ENCODE data around the gene SIL1.
"Not testable (repeated sequence)": the region's sequence is repeated elsewhere in the genome, so short reads cannot be mapped to it uniquely, and the experiment has no call there.

Gene SIL1

GRCh38 chr5:139196296-139196956, 1.7 kb downstream of the SIL1 start:
- DNase-seq = no peak

DNA sequence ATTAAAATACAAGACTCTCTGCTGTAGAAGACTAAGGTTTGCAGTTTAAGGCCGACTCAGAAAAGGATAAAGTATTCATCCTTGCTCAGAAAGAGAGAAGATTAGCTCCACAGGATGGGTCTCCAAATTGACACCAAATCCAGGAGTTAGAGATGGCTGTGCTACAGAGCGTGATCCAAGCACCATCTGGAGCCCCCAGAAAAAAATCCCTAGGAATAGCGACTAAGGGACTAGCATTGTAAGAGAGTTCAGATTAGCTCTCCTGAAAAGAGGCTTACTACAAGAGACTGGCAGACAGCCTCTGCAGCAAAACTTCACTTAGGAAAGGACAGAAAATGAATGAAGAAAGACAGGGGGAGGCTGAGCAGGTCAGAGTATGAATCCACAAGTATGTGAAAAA, 3.7 kb downstream of the SIL1 start:
- DNase-seq = no peak

DNA sequence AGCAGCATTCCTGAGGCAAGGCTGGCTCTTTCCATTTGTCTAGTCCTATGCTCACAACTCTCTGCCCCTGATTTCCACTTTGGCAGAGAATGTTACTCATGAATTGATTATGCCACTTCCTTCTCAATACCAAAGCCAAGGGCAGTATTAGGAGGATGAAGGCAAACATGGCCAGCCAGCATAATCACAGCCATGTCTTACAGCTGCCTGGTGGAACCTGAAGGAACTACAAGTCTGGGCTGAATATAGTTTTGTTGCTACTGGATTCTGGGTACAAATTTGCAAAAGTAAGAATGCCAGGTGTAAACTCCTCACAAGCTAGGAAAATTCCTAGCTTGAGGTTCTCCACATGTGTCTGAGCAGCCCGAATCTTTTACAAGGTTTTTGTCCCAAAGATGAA, 4.2 kb downstream of the SIL1 start:
- DNase-seq = peak; percentile 10

GRCh38 chr5:139192906-139193305, 5.3 kb downstream of the SIL1 start:
- not testable (repeated sequence) for DNase-seq

DNA sequence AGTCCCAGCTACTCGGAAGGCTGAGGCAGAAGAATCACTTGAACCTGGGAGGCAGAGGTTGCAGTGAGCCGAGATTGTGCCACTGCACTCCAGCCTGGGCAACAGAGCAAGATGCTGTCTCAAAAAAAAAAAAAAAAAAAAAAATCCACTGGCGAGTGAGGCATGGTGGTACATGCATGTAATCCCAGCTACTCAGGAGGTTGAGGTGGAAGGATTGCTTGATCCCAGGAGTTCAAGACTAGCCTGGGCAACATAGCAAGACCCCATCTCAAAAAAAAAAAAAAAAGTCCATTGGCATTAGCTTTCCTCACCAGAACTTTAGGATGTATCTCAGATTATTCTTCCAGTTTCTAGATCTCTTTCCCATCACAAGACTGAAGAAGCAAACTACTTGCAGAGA, 6.2 kb downstream of the SIL1 start:
- not testable (repeated sequence) for DNase-seq

DNA sequence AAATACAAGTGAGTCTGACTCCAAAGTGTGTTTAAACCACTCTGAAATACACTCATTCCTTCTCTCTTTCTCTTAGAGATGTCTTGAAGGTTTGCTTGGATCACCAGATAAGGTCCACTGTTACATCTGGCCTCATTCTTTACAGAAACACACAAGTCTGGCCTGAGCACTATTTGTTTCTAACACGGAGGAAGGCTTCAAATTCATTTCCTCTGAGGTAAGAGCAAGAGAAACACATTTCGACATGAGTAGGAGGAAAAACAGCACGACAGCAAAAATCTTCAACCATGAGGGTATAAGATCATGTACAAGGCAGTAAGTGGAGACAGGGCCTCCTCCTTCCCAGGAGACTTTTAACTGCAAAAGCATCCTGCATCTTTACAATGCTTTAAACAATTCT, 8.0 kb downstream of the SIL1 start:
- DNase-seq = no peak

DNA sequence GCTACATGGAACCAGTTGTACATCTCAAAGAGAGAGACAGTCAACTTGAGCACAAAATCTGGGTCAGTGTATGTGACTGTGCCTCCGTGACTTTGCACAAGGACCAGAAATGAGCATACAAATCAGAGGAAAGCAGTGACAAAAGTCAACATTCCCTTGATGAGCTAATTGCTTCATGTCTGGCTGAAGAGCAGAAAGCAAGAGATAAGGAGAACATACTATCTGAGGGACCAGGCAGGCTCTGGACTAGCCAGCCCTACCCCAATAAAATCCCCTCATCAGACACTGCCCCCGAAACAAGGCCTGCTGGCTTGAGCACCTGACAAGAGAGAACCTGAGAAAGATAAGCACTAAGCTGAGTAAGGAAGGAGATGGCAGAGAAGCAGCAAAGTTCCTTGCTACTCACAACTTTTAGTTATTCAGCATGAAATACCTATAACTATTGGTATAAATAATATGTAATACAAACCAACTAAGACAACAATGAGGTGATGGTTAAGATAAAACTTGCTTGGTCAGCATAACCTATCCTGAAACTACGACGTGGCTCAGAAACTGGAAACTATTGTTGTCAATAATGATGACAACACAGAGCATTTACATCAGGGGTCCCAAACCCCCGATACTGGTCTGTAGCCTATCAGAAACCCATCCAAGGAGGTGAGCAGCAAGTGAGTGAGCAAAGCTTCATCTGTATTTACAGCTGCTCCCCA, 9.5 kb downstream of the SIL1 start:
- DNase-seq = no peak

DNA sequence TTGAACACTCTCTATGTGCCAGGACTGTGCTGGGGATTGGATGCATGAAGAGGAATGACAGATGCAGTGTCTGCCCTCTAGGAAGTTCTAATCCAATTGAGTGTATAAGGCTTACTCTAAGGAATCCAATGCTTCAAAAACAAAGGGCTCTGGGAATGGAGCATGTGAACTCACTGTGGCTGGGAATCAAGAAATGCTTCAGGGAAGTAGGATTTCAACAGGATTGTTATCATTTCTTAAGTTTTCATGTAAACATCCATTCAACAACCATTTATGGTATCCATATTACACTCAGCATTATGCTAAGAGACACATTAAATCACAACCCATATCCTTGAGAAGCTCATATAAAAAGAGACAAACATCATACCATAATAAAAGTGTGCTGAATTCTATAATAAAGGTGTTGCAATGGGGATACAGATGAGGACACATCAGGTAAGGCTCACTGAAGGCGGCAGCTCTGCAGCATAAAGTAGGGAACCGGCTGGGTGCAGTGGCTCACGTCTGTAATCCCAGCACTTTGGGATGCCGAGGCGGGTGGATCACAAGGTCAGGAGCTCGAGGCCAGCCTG, 11.3 kb downstream of the SIL1 start:
- DNase-seq = no peak

- DNase-seq = no peak
Observed at GRCh38 chr5:139186261-139186660, 11.9 kb downstream of the SIL1 start.

- DNase-seq = no peak
Observed at GRCh38 chr5:139185589-139185988, 12.6 kb downstream of the SIL1 start.

DNA sequence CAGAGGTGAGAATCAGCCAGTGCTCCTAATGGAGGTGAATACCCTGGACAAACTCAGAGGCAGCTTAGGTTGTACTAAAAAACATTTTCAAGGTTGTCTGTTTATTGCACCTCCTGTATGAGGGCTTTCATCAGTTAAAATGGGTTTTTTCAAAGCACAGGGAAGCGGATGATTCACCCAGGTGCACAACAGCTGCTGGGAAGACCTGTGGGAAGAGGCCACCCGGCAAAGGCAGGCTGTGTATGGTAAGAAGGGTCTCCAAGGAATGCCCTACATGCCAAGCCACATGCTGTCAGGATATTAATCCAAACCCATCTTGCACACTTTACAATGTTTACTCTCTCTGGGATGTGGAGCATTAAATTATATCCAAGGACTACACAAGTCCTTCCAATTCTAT, 14.7 kb downstream of the SIL1 start:
- no peak for DNase-seq

DNA sequence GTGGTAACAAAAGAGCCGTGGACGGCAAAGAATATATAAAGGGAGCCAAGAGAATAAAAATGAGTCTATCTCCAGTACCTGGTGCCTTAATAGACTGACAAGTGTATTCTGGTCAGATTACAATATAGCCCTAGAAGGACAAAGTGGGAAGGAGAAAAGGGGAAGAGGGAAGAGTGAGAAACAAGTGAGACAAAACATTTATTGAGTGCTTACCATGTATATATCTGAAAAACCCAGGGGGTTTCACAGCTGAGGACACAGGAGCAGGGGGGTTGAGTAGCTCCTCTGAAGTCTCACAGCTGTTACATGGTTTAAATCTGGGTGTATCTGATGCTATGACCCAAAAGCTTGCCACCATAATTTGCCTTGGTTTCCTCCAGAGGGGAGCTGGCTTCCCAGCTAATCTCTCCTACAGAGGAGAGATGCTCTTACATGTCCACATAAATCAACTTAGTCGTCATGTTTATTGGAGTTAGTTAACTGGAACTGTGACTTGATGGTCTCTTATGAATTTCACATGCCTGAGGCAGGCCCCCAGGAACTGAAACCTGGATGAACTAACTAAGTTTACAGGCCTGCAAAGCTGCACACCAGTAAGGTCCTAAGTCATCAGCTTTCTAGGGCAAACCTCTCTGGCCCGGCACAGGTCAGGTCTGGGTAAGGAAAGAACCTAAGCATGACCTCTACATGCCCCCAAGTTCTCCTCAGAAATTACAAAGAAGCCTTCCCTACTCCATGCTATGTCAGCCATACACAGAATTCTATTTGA, 15.5 kb downstream of the SIL1 start:
- no peak for DNase-seq

- DNase-seq = no peak
Observed at GRCh38 chr5:139181835-139182452, 16.2 kb downstream of the SIL1 start.

- no peak for DNase-seq
Observed at GRCh38 chr5:139181322-139181730, 16.8 kb downstream of the SIL1 start.

GRCh38 chr5:139180850-139181249, 17.3 kb downstream of the SIL1 start:
- DNase-seq = no peak

- DNase-seq = not testable (repeated sequence)
Observed at GRCh38 chr5:139179778-139180513, 18.2 kb downstream of the SIL1 start.

DNA sequence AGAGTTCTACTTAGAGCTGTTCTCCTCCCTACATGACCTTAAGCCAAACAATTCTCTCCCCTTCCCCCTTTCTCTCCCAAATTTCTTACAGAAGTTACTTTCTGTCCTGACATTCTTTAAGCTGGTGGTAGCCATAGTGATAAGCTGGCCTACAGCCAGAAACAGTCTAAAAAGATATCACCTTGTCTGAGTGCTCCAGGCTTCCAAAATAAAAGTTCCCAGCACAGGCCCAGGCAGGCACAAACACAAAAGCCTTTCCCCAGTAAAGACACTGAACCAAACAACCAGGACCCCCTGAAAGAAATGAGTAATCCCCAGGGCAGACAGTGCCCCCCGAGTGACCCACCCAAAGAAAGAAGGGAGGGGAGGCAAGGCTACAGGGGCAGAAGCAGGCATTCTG, 19.2 kb downstream of the SIL1 start:
- no peak for DNase-seq

DNA sequence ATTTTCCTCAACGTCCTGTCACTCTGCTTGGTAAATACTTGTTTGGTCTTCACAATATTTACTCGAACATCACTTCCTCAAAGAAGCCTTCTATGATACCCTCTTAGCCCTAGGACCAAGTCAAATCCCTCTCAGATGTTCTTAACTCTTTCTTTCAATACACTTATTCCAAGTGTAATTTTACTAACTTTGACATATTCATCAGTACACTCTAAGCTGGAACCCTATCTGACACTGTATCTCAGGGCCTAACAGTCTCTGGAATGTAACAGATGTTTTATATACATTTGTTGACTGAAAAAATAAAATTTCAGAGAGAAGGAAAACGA, 19.6 kb downstream of the SIL1 start:
- no peak for DNase-seq

DNA sequence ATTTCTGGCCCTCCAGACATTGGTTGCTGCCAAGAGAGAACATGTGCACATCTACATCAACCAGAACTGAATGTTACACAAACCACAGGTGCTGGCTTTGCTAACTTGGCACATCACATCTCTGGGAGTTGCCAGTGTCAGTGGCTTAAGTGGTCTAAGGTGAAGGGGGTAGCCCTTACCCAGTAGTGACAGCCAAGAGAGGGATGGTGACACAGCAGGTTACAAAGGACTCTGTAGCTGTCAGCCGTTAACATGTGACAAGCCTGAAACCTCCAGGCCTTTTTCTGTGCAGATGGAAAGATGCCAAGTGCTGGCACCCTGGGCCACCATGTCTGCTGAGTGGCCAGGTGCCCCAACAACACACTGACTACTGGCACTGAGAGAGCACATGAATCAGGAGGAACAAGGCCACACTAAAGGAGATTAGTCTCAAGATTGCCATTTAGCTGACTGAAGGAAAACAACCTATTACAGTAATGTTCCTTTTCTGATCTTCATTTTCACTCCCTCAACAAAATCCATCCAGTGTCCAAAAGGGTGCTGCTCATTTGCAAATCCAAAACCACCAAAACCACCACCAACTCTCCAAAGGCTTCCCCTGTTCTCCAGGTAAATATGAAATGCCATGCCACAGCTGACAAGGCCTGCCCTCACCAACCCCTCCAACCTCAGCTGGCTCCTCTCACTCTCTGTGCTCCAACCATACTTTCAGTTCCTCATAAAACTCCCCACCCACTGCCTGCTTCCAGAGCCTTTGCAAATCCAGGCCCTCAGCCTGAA, 20.2 kb downstream of the SIL1 start:
- no peak for DNase-seq

DNA sequence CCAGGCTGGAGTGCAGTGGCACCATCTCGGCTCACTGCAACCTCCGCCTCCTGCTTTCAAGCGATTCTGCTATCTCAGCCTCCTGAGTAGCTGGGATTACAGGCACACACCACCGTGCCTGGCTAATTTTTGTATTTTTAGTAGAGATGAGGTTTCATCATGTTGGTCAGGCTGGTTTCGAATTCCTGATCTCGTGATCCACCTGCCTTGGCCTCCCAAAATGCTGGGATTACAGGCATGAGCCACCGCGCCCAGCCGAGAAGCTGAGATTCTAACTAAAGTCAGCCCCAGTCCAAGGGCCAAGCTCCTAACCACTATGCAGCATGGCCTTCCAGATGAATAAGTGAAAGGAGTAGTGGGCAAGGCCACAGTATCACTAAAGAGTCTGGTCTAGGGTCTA, 20.9 kb downstream of the SIL1 start:
- not testable (repeated sequence) for DNase-seq

DNA sequence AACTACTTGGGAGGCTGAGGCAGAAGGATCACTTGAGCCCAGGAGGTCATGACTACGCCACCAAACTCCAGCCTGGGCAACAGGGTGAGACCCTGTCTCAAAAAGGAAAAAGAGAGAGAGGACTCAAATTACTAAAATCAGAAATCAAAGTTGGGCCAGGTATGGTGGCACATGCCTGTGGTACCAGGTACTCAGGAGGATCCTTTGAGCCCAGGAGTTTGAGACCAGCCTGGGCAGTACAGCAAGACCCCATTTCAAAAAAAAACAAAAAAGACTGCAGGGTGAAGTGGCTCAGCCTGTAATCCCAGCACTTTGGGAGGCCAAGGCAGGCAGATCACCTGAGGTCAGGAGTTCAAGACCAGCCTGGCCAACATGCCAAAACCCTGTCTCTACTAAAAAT, 23.8 kb downstream of the SIL1 start:
- not testable (repeated sequence) for DNase-seq

Data from CD4-positive, alpha-beta T cell treated with Interleukin-12 subunit alpha and Interleukin-12 subunit beta, for 1 hour (primary cell).